ENCODE results near the gene GPC5. TPM values are rescaled to one million over a fixed set of nuclear protein-coding genes. Genes with fewer than 3 reads are reported as not detected.
"Not testable (repeated sequence)": the region's sequence is repeated elsewhere in the genome, so short reads cannot be mapped to it uniquely, and the experiment has no call there.

The GPC5 gene
- polyA plus RNA-seq, 4 donors: 3.8 to 7.6 (median 4.3) TPM

- no peak for DNase-seq (ENCODE audit: low read depth in 4 of 4, low spot score in 3 of 4)
Observed at GRCh38 chr13:92487238-92487637, 1088.8 kb downstream of the GPC5 start.

- no peak for DNase-seq (ENCODE audit: low read depth in 4 of 4, low spot score in 3 of 4)
Observed at GRCh38 chr13:92488249-92488852, 1089.9 kb downstream of the GPC5 start.

GRCh38 chr13:92491839-92492238 lies 1093.4 kb downstream of the GPC5 start:
- no peak for DNase-seq (ENCODE audit: low read depth in 4 of 4, low spot score in 3 of 4)

- DNase-seq (ENCODE audit: low read depth in 4 of 4, low spot score in 3 of 4): no peak
Observed at GRCh38 chr13:92494915-92495314, 1096.5 kb downstream of the GPC5 start.

GRCh38 chr13:92500192-92500591 lies 1101.8 kb downstream of the GPC5 start:
- no peak for DNase-seq (ENCODE audit: low read depth in 4 of 4, low spot score in 3 of 4)

- no peak for DNase-seq (ENCODE audit: low read depth in 4 of 4, low spot score in 3 of 4)
Observed at GRCh38 chr13:92510416-92510815, 1112.0 kb downstream of the GPC5 start.

- no peak for DNase-seq (ENCODE audit: low read depth in 4 of 4, low spot score in 3 of 4)
Observed at GRCh38 chr13:92512852-92513251, 1114.4 kb downstream of the GPC5 start.

GRCh38 chr13:92513672-92514071 lies 1115.3 kb downstream of the GPC5 start:
- no peak for DNase-seq (ENCODE audit: low read depth in 4 of 4, low spot score in 3 of 4)

GRCh38 chr13:92514420-92515125 lies 1116.2 kb downstream of the GPC5 start:
- DNase-seq (ENCODE audit: low read depth in 4 of 4, low spot score in 3 of 4): no peak

- not testable (repeated sequence) for DNase-seq (ENCODE audit: low read depth in 4 of 4, low spot score in 3 of 4)
Observed at GRCh38 chr13:92516878-92517277, 1118.5 kb downstream of the GPC5 start.

- not testable (repeated sequence) for DNase-seq (ENCODE audit: low read depth in 4 of 4, low spot score in 3 of 4)
Observed at GRCh38 chr13:92518622-92519021, 1120.2 kb downstream of the GPC5 start.

GRCh38 chr13:92530364-92530763 lies 1131.9 kb downstream of the GPC5 start:
- DNase-seq (ENCODE audit: low read depth in 4 of 4, low spot score in 3 of 4): no peak

GRCh38 chr13:92535222-92536006 lies 1137.0 kb downstream of the GPC5 start:
- DNase-seq (ENCODE audit: low read depth in 4 of 4, low spot score in 3 of 4): no peak

- DNase-seq (ENCODE audit: low read depth in 4 of 4, low spot score in 3 of 4): no peak
Observed at GRCh38 chr13:92537471-92537870, 1139.0 kb downstream of the GPC5 start.

GRCh38 chr13:92538164-92538563 lies 1139.7 kb downstream of the GPC5 start:
- no peak for DNase-seq (ENCODE audit: low read depth in 4 of 4, low spot score in 3 of 4)

GRCh38 chr13:92539148-92539547 lies 1140.7 kb downstream of the GPC5 start:
- DNase-seq (ENCODE audit: low read depth in 4 of 4, low spot score in 3 of 4): not testable (repeated sequence)

GRCh38 chr13:92547266-92547665 lies 1148.8 kb downstream of the GPC5 start:
- no peak for DNase-seq (ENCODE audit: low read depth in 4 of 4, low spot score in 3 of 4)

GRCh38 chr13:92549276-92549675 lies 1150.9 kb downstream of the GPC5 start:
- no peak for DNase-seq (ENCODE audit: low read depth in 4 of 4, low spot score in 3 of 4)

- no peak for DNase-seq (ENCODE audit: low read depth in 4 of 4, low spot score in 3 of 4)
Observed at GRCh38 chr13:92553470-92554114, 1155.2 kb downstream of the GPC5 start.

- DNase-seq (ENCODE audit: low read depth in 4 of 4, low spot score in 3 of 4): no peak
Observed at GRCh38 chr13:92560883-92561282, 1162.5 kb downstream of the GPC5 start.

GRCh38 chr13:92564942-92565341 lies 1166.5 kb downstream of the GPC5 start:
- no peak for DNase-seq (ENCODE audit: low read depth in 4 of 4, low spot score in 3 of 4)

Measured in right renal pelvis (tissue), 4 donors.